ENCODE data around the gene COL11A1.
"Not testable (repeated sequence)": the region's sequence is repeated elsewhere in the genome, so short reads cannot be mapped to it uniquely, and the experiment has no call there.

The COL11A1 gene

DNA sequence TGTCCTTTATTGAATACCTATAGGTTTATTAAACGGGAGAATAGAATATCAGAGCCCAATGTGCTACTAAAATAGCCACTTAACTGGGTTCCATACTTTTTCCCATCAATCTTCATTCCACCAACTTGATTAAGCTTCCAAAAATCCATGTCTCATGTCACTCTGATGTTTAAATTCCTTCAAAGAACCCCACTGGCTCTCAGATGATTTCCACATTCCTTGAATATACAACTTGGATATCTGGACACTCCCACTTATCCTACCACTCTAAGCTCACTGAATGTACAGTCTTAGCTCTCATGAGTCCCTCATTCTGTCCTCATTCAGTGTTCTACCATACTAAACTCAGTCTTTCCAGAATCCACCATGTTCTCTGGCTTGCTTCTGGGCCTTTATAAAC, 21.1 kb downstream of the COL11A1 start:
- in situ Hi-C loops (cut with HindIII; ENCODE audit: low sequenced_read_pairs), result no loop called here

DNA sequence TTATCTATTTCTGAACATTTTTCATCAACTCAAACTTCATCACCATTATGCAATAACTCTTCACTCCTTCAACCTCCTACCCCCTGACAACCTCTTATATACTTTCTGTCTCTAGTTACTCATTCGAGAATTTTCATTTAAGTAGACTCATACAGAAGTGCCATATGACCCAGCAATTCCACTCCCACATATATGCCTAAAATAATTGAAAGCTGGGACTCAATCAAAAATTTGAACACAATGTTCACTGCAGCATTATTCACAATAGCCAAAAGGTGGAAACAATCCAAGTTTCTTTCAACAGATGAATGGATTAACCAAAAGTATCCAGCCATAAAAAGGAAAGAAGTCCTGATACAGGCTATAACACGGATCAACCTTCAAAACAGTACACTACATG, 24.1 kb downstream of the COL11A1 start:
- in situ Hi-C loops (cut with HindIII; ENCODE audit: low sequenced_read_pairs), result no loop called here

DNA sequence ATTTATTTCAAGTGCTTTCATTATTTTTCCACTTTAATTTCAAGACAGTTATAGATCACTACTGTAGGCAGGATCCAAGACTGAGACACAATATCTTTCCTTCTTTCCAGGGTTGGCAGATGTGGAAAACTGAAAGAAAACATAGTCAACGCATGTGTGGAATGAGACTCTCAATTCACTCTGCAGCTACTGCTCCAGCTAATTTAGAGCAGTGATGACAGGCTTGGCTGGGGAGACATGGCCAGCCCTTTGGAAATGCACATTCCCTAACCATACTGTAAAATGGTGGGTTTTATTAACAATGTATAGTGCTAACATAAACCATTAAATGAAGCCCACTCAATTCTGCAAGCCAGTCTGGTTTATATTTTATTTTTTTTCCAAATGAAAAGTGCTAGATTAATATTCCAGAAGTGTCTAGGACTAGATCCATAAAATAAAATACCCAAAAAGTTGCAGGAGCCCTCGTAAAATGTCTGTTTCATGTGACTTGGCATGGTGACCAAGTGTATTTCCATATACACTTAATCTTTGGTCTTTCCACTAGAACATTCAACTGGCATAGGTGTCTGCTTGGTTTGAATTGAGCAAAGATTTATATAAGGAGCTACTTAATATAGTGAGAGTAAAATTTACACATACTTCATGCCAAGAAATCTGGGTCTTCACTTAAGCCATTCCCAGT, 32.9 kb downstream of the COL11A1 start:
- in situ Hi-C loops (cut with HindIII; ENCODE audit: low sequenced_read_pairs), result no loop called here

DNA sequence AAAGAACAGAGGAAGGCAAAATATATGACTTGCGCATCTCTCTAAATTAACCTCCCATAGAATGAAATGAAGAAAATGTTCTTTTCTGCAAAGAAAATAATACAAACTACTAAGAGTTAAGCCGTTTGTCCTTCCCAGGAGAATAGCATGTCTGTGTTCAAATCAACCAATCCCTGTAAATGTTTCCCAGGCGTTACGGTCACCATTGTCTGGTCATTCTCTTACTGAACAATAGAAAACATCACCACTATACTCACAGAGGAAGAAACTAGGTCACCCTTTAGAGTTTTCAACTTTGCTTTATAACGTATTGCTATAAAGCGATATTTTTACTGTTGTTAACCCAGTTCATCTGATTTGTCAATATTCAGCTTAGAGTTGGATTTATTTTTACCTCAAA, 34.1 kb downstream of the COL11A1 start:
- in situ Hi-C loops (cut with HindIII; ENCODE audit: low sequenced_read_pairs), result no loop called here

DNA sequence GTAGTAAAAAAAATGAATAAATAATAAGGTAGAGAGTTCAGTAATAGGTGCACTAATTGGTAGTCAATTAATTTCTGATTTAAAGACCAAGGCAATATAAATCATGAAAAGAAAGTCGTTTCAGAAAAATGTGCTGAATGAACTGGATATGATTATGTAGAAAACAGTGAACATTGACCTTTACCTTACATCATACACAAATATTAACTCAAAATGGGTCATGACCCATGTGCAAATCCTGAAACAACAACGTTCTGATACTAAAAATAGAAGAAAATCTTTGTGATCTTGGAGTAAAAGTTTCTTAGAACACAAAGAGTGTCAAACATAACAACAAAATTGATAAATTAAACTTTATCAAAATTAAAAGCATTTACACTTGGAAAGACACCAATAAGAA, 39.1 kb downstream of the COL11A1 start:
- in situ Hi-C loops (cut with HindIII; ENCODE audit: low sequenced_read_pairs), result no loop called here

DNA sequence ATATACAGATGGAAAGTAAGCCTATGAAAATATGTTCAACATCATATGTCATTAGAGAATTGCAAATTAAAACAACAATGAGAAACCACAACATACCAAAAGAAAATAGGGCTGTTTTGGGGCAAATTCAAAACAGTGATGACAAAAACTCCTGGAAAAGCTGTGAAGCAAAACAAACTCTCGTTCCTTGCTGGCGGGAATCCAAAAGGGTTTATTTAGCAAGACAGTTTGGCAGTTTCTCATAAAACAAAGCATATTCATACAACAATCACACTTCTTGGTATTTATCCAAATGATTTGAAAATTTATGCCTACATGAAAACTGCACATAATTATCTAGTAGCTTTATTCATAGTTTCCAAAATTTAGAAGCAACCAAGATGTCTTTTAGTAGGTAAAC, 44.4 kb downstream of the COL11A1 start:
- in situ Hi-C loops (cut with HindIII; ENCODE audit: low sequenced_read_pairs), result no loop called here

DNA sequence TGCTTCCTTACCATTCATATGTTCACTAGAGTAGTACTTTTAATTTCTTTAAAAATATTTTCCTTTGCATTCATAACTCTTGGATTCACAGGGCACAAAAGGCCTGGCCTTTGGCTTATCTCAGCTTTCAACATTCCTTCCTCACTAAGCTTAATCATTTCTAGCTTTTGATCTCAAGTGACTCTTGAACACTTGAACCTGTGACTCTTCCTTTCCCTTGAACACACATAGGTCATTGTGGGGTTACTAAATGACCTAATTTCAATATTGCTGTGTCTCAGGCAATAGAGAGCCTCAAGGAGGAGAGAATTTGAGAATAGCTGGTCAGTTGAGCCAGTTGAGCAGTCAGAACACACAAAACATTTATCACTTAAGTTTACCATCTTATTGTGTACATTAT, 49.9 kb downstream of the COL11A1 start:
- in situ Hi-C loops (cut with HindIII; ENCODE audit: low sequenced_read_pairs), result no loop called here

DNA sequence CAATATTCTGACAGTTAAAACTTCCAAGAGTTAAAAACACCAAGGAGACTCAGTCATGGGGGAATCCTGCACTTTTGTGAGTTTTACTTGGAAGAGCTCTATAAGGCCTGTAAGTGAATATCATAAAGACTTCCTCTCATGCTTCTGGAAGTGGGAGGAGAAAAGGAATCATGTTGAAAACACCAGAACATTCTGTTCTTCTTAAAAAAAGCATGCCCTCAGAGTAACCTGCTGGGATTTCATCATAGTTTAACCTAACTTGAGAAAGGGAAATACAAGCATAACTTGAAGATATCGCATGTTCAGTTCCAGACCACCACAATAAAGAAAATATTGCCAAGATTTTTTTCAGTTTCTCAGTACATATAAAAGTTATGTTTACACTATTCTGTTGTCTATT, 51.9 kb downstream of the COL11A1 start:
- in situ Hi-C loops (cut with HindIII; ENCODE audit: low sequenced_read_pairs), result no loop called here

DNA sequence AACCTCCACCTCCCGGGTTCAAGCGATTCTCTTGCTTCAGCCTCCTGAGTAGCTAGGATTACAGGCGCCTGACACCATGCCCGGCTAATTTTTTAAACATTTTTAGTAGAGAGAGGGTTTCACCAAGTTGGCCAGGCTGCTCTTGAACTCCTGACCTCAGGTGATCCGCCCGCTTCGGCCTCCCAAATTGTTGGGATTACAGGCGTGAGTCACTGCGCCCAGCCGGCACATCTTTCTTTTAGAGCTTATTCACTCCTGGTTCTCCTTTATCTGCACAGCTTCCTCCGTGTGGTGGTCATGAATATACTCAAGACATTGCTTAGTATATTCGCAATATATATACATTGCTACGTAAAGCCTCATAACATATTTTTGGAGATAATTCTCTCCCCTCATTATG, 80.2 kb downstream of the COL11A1 start:
- in situ Hi-C loops (cut with HindIII; ENCODE audit: low sequenced_read_pairs), result not testable (repeated sequence)

DNA sequence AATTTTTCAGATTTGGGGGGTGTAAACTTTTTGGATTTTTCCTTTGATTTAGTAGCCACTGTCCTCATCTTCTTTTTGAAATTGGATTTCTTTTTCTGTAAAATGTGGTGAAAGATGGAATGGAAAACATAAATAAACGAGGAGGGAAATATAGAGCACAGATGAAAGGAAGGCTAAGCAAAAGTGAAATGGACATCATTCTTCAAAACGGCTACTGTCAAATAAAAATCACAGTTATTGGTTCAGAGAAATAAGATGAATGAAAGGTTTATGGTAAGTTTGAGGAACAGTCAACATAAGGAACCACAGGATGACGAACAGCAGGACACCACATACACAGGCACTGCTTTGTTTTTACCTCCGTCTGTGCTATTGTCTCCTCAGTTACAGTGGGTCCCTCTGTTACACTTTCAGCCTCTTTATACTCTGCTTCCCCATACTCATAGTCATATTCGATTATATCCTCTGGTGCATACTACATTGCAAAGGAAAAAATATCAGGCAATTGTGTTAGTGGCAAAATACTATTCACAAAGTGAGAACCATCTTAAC, 82.4 kb downstream of the COL11A1 start:
- in situ Hi-C loops (cut with HindIII; ENCODE audit: low sequenced_read_pairs), result no loop called here

DNA sequence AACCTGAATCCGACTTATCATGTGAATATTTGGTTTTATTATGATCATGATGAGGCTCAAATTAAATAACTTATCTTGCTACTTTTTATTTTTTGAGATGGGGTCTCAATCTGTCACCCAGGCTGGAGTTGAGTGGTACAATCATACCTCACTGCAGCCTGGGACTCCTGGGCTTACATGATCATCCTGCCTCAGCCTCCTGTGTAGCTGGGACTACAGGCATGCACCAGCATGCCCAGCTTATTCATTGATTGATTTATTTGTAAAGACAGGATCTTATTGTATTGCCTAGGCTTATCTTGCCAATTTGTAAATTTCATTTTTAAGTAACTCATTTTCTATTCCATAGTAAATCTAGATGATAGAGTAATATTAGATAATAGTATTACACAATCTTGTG, 84.3 kb downstream of the COL11A1 start:
- in situ Hi-C loops (cut with HindIII; ENCODE audit: low sequenced_read_pairs), result no loop called here

DNA sequence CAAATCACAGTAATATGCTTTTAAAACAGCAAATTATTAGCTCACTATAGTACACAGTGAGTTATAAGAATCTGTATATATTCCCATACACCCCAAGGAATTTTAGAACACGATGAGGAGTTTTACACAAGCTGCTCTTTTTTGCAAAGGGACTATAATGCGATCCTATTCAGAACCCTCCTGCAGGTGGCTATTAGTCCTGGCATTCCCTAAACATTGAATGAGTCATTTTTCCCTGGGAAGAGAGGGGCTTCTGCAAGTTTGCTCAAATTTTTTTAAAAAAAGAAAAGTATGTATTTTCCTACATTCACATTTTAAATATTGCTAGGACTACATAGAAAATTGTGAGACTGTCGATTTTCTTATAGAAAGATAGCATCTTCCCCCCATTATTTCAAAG, 106.3 kb downstream of the COL11A1 start:
- in situ Hi-C loops (cut with HindIII; ENCODE audit: low sequenced_read_pairs), result no loop called here

DNA sequence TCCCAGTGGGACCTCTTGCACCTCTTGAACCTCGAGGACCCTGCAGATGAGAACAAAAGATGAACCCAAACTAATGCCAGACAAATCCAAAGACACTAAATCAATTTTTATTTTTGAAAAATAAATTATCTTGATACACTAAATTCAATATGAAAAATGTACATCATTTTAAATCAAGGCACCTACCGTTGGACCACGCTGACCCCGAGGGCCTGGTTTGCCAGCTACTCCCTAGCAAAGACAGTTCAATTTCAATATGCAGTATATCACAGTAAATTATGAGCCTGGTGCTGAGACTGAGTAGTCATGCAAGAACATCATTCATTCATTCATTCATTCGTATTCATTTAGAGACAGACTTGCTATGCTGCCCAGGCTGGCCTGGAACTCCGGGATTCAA, 129.4 kb downstream of the COL11A1 start:
- in situ Hi-C loops (cut with HindIII; ENCODE audit: low sequenced_read_pairs), result no loop called here

DNA sequence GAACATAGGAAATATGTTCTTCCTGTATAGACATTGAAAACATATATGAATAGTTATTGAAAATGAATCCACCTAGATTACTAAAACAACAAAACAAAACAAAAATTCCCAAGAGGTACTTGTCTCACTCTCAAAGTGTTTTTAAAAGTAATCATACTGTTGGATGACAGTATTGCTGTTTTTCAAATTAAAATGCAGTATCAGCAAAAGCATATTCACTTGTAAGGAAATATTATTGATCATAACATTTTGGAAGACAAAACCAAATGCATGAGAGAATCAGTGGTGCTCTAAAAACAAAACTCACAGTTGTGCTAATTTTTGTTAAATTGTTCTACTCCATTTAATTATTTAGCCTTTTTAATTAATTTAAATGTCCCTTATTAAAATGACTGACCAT, 131.0 kb downstream of the COL11A1 start:
- in situ Hi-C loops (cut with HindIII; ENCODE audit: low sequenced_read_pairs), result no loop called here

DNA sequence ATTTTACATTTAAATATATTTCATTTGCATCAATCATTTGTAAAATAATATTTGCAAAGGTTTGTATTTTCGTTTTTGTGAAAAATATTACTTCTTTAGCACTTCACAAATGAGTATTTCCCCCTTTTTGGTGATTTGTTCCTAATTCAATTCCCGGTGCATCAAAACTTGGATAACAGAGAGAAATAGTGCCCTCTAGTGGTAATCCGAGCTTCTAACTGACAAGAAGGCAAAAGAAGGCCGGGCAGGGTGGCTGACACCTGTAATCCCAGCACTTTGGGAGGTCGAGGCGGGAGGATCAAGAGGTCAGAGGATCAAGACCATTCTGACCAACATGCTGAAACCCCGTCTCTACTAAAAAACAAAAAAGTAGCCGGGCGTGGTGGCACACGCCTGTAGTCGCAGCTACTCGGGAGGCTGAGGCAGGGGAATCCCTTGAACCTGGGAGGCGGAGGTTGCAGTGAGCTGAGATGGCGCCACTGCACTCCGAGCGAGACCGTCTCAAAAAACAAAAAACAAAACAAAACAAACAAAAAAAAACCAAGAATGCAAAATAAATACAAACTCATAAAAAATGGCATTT, 137.7 kb downstream of the COL11A1 start:
- in situ Hi-C loops (cut with HindIII; ENCODE audit: low sequenced_read_pairs), result no loop called here

DNA sequence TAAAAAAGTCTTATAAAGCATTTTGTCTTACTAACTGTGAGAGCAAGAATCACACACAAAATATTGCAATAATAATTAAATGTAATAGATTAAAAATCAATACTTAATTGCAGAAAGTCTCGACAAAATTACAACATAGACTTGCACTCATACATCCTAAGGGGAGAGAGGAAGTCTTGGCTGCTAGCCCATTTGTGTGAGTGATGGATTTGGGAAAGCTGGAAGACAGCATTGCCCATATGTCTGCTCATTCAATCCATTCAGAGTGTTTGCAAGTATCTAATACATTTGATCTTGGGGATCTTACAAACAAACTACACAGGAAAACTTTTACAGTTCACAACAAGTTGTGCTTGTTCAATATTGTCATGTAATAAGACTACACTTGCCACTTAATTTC, 140.5 kb downstream of the COL11A1 start:
- in situ Hi-C loops (cut with HindIII; ENCODE audit: low sequenced_read_pairs), result no loop called here

DNA sequence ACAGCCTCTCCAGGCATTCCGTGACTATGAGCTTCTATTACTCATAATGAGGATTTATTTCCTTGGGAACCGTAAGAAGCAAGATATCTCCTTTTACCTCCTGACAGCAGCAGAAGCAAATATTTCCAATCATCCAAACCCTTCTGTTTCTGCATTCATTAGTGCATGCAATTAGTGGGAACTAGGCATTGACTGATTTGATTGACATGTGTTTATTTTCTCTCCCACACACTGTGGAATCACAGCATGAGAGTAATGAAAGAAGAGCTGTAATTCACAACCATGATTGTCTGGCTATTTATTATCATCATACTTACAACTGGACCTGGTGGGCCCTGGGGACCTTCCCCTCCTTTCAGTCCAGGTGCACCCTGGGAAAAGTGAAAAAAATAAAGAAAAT, 146.8 kb downstream of the COL11A1 start:
- in situ Hi-C loops (cut with HindIII; ENCODE audit: low sequenced_read_pairs), result no loop called here

DNA sequence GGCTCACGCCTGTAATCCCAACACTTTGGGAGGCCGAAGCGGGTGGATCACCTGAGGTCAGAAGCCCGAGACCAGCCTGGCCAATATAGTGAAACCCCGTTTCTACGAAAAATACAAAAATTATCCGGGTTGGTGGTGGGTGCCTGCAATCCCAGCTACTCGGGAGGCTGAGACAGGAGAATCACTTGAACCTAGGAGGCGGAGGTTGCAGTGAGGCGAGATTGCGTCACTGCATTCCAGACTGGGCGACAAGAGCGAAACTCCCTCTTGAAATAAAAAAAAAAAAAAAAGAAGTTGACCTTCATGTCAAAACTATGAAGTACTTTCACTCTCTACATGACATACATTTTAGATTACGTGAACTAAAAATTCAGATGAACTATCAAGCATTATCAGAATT, 153.7 kb downstream of the COL11A1 start:
- in situ Hi-C loops (cut with HindIII; ENCODE audit: low sequenced_read_pairs), result no loop called here

DNA sequence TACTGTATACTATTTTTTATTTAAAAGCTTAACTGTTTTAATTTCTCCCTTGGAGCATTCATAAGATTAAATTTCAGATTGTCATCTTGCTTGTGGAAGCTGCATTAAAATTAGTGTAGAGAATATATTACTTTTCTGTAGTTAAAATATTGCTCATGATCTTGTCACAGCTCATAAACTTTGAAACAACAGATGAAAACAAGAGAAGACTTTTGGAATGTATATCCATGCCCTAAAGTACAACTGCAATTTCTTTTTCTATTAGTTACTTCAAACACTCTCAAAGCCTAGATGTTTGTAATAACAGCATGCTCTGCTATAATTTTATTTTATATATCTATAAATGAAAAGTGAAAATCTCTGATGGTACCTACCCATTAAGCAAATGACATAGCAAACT, 155.9 kb downstream of the COL11A1 start:
- in situ Hi-C loops (cut with HindIII; ENCODE audit: low sequenced_read_pairs), result no loop called here

DNA sequence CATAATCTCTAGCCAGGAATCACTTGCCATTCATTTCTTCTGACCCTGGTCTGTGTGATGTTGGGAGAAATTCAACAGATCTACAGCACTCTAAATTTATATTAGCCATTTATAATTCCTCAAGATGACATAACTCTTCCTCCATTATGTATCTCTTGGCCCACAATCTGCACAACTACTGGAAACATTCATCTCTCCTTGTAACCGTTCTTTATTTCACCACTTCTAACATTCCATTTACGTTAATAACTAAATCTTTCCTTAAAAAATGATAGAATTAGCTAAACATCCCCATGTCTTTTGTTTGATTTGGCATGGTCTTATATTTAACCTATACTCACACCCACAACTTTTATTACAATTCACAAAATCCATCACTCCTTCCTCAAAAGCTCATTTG, 166.0 kb downstream of the COL11A1 start:
- in situ Hi-C loops (cut with HindIII; ENCODE audit: low sequenced_read_pairs), result no loop called here

DNA sequence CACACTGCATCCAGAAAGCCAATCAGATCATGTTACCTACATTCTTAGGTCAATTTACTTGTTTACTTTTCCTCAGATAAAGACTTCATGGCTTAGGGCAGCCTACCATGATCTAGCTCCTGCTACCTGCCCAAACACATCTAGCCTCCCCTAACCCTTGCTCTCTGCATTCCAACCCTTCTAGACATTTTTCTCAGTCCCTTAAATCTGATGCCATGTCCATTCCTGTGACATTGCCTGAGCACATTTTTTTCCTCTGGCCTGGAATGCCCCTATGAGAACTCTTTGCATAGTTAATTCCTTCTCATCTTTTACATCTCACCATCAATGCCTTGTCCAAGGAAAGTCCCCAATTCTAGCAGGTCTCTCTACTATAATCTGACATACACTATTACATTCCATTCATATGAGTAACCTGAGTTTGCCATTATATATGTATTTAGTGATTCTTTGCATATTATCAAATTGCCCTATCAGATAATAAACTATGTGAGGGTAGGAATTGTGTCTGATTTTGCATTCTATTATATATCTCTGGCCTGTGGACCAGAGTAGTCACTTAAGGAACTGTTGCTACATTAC, 166.9 kb downstream of the COL11A1 start:
- in situ Hi-C loops (cut with HindIII; ENCODE audit: low sequenced_read_pairs), result no loop called here

DNA sequence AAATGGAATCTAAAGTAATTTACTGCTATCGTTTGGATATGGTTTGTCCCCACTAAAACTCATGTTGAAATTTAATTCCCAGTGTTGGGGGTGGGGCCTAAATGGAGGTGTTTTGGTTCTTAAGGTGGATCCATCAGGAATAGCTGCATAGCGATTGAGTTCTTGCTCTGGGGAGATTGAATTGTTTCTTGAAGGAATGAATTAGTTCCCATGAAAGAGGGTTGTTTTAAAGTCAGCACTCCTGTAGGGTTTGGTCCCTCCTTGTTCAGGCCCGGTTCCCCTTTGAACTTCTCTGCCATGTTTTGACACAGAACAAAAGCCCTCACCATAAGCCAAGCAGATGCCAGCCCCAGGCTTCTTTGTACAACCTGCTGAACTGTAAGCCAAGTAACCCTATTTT, 170.9 kb downstream of the COL11A1 start:
- in situ Hi-C loops (cut with HindIII; ENCODE audit: low sequenced_read_pairs), result no loop called here
